SK-N-SH (cell line): ENCODE measurements around the gene PADI2. TPM values are rescaled to one million over a fixed set of nuclear protein-coding genes. Genes with fewer than 3 reads are reported as not detected.

ENCODE experiments used
- CTCF ChIA-PET: fragments of 300-600, 350-600 bp; formaldehyde crosslinking; extraction: SDS; loops from one replicate; lab custom pipeline; 2021; lab: Yijun Ruan, JAX
- POLR2A ChIA-PET: fragments of 350-600 bp; sonication (Branson Sonifier 250); formaldehyde crosslinking; extraction: SDS; loops from one replicate; lab custom pipeline; 2020; ENCODE audit warnings: antibody characterized with exemption, inconsistent platforms; lab: Yijun Ruan, JAX
- DNase-seq: peaks from one replicate; pipeline ENCODE4 v3.0.0; 2012
- H2AFZ ChIP-seq: fragments of 200-600 bp; sonication (generic); 2 replicates; pipeline ENCODE4 v1.8.1; 2016; ENCODE audit warnings: antibody characterized with exemption, mild to moderate bottlenecking, low read depth
- H3F3A ChIP-seq: fragments of 200-600 bp; sonication (generic); replicated peaks from 2 replicates; pipeline ENCODE3; 2016; ENCODE audit warnings: antibody characterized with exemption, mild to moderate bottlenecking; ENCODE audit not compliant: insufficient read depth
- H3K27ac ChIP-seq, 2 experiments: fragments of 200-500 bp in 1 of 2; fragments of 200-600 bp in 1 of 2; sonication (Bioruptor generic) in 1 of 2; sonication (generic), shearing (Covaris generic) in 1 of 2; 2 replicates each; pipeline versions ENCODE4 v1.5.1 to v1.6.1; 2014 to 2016; ENCODE audit warnings: low read depth in 2 of 2, inconsistent platforms in 1 of 2, low read length in 1 of 2, mild to moderate bottlenecking in 1 of 2, mixed read lengths in 1 of 2
- H3K27me3 ChIP-seq: fragments of 200-600 bp; sonication (generic), shearing (Covaris generic); 2 replicates; pipeline ENCODE4 v1.6.1; 2016; ENCODE audit warnings: mixed run types; ENCODE audit not compliant: insufficient read depth
- H3K36me3 ChIP-seq, 2 experiments: fragments of 200-500 bp in 1 of 2; fragments of 200-600 bp in 1 of 2; sonication (Bioruptor generic) in 1 of 2; sonication (generic) in 1 of 2; replicated peaks in 1 of 2; 2 replicates each; pipeline versions ENCODE3 to v1.5.1; 2014 to 2016; ENCODE audit warnings: low read length in 1 of 2, mild to moderate bottlenecking in 1 of 2; ENCODE audit not compliant: insufficient read depth in 2 of 2, control insufficient read depth in 1 of 2
- H3K4me1 ChIP-seq, 2 experiments: fragments of 200-500 bp in 1 of 2; fragments of 200-600 bp in 1 of 2; sonication (Bioruptor generic) in 1 of 2; sonication (generic), shearing (Covaris generic) in 1 of 2; 2 replicates each; pipeline versions ENCODE4 v1.5.1 to v1.6.1; 2014 to 2016; ENCODE audit warnings: low read depth in 1 of 2, low read length in 1 of 2, mixed run types in 1 of 2; ENCODE audit not compliant: insufficient read depth in 2 of 2, control insufficient read depth in 1 of 2
- H3K4me2 ChIP-seq: fragments of 200-600 bp; sonication (generic), shearing (Covaris generic); 2 replicates; pipeline ENCODE4 v1.6.1; 2017; ENCODE audit warnings: mixed run types
- H3K4me3 ChIP-seq, 2 experiments: fragments of 200-500 bp in 1 of 2; fragments of 200-600 bp in 1 of 2; sonication (Bioruptor generic) in 1 of 2; sonication (generic), shearing (Covaris generic) in 1 of 2; 2 replicates each; pipeline versions ENCODE4 v1.5.1 to v1.8.1; 2014 to 2016; ENCODE audit warnings: low read depth in 2 of 2, inconsistent platforms in 1 of 2, low read length in 1 of 2, mild to moderate bottlenecking in 1 of 2, mixed read lengths in 1 of 2, moderate library complexity in 1 of 2
- H3K79me2 ChIP-seq: fragments of 200-600 bp; sonication (generic); 2 replicates; pipeline ENCODE4 v1.8.1; 2017; ENCODE audit warnings: mild to moderate bottlenecking; ENCODE audit not compliant: insufficient read depth
- H3K9ac ChIP-seq: fragments of 200-600 bp; sonication (generic); 2 replicates; pipeline ENCODE4 v1.6.1; 2017; ENCODE audit warnings: mixed run types
- H3K9me2 ChIP-seq: fragments of 200-600 bp; sonication (generic); 2 replicates; pipeline ENCODE4 v1.6.1; 2017; ENCODE audit warnings: mixed run types
- H3K9me3 ChIP-seq: fragments of 200-600 bp; sonication (generic); 2 replicates; pipeline ENCODE4 v1.6.1; 2017; ENCODE audit warnings: mixed run types, mild to moderate bottlenecking, moderate library complexity
- H4K20me1 ChIP-seq: fragments of 200-600 bp; sonication (generic); 2 replicates; pipeline ENCODE4 v1.6.1; 2017; ENCODE audit warnings: mild to moderate bottlenecking, mixed run types; ENCODE audit not compliant: insufficient read depth
- EP300 ChIP-seq, 2 experiments: IDR thresholded peaks; 2 replicates each; pipeline versions ENCODE4 v1.4.0 to v1.6.1; 2012; ENCODE audit warnings: borderline replicate concordance in 1 of 2, low read depth in 1 of 2, low read length in 1 of 2
- EZH2phosphoT487 ChIP-seq: fragments of 200-600 bp; sonication (generic); IDR thresholded peaks from 2 replicates; pipeline ENCODE4 v1.6.1; 2017; ENCODE audit warnings: low read depth, mixed run types, mild to moderate bottlenecking, antibody characterized with exemption, moderate library complexity, borderline replicate concordance
- FOSL2 ChIP-seq: IDR thresholded peaks from 2 replicates; pipeline ENCODE4 v1.4.0; 2012; ENCODE audit warnings: low read depth, mild to moderate bottlenecking, moderate library complexity, borderline replicate concordance
- FOXJ3 ChIP-seq: sonication (generic); formaldehyde crosslinking; IDR thresholded peaks from 2 replicates; pipeline ENCODE4 v1.5.1; 2020; ENCODE audit warnings: mild to moderate bottlenecking, missing genetic modification reagents
- GABPA ChIP-seq: IDR thresholded peaks from 2 replicates; pipeline ENCODE4 v1.4.0; 2012; ENCODE audit warnings: low read depth, mild to moderate bottlenecking
- JUND ChIP-seq: IDR thresholded peaks from 2 replicates; pipeline ENCODE4 v1.4.0; 2012
- MAX ChIP-seq: IDR thresholded peaks from 2 replicates; pipeline ENCODE4 v1.4.0; 2012; ENCODE audit warnings: low read depth
- MEF2A ChIP-seq: IDR thresholded peaks from 2 replicates; pipeline ENCODE4 v1.4.0; 2012; ENCODE audit warnings: low read depth, borderline replicate concordance
- MXI1 ChIP-seq: IDR thresholded peaks from 2 replicates; pipeline ENCODE4 v1.6.1; 2012; ENCODE audit warnings: mild to moderate bottlenecking, low read depth, low read length, improper control_type of control experiment
- PBX3 ChIP-seq: IDR thresholded peaks from 2 replicates; pipeline ENCODE4; 2012
- POLR2AphosphoS5 ChIP-seq: IDR thresholded peaks from 2 replicates; pipeline ENCODE4 v1.6.1; 2012; ENCODE audit warnings: low read depth, low read length
- RAD21 ChIP-seq: IDR thresholded peaks from 2 replicates; pipeline ENCODE4 v1.6.1; 2012; ENCODE audit warnings: mild to moderate bottlenecking, low read length
- RCOR1 ChIP-seq: fragments of 150-350 bp; IDR thresholded peaks from 2 replicates; pipeline ENCODE4 v1.6.1; 2017; ENCODE audit warnings: antibody characterized with exemption, low read length
- RFX5 ChIP-seq: IDR thresholded peaks from 2 replicates; pipeline ENCODE4 v1.6.1; 2012; ENCODE audit warnings: mild to moderate bottlenecking, improper control_type of control experiment, low read length
- TCF12 ChIP-seq: IDR thresholded peaks from 2 replicates; pipeline ENCODE4 v1.4.0; 2012
- USF1 ChIP-seq: IDR thresholded peaks from 2 replicates; pipeline ENCODE4 v1.4.0; 2012; ENCODE audit warnings: low read depth, borderline replicate concordance
- USF2 ChIP-seq: fragments of 150-350 bp; IDR thresholded peaks from 2 replicates; pipeline ENCODE4 v1.6.1; 2017; ENCODE audit warnings: antibody characterized with exemption, low read length, low read depth, borderline replicate concordance
- ZBTB33 ChIP-seq: IDR thresholded peaks from 2 replicates; pipeline ENCODE4 v1.4.0; 2012; ENCODE audit warnings: low read depth, borderline replicate concordance
- WGBS: methylation state at CpG from one replicate; pipeline ENCODE4 v1.1.6; 2017; ENCODE audit warnings: low lambda C conversion rate; 5-methylcytosine and 5-hydroxymethylcytosine counted together
- polyA plus RNA-seq, 3 experiments: library from polyadenylated mRNA; depleted of rRNA; stranded (reverse); fragments of >200 nt; gene quantifications; 2 replicates each; pipeline ENCODE4 v1.2.3, GENCODE V29; 2012

PADI2 gene
- polyA plus RNA-seq, 1 of the 3 experiments (the other 2 are of a cell fraction): 0.58 TPM

GRCh38 chr1:17110555-17110926 is 8.7 kb downstream of the PADI2 start (continued):
- no peak for TF ChIP-seq JUND
- no peak for TF ChIP-seq USF2
- no peak for TF ChIP-seq EP300 (IDR thresholded peaks at IDR 0.05; ENCODE audit: borderline replicate concordance in 1 of 2, low read depth in 1 of 2, low read length in 1 of 2)

- Histone ChIP-seq H3K27ac (no peak overlapping the region), H3K36me3 (no peaks in the 10 kb centered on the region), H3K4me3 (no peak overlapping the region), H3K9me2 (no peaks in the 10 kb centered on the region), H2AFZ (no peak overlapping the region), H3K79me2 (no peaks in the 10 kb centered on the region), H3K4me1 (peaks cover 0 to 5% of the 10 kb centered on the region in 2 experiments; a peak in 1 of 4 replicates), H3F3A (no peaks in the 10 kb centered on the region), H3K9me3 (no peaks in the 10 kb centered on the region), H3K27me3 (no peaks in the 10 kb centered on the region), H4K20me1 (no peaks in the 10 kb centered on the region), H3K9ac (no peak overlapping the region), H3K4me2 (no peak overlapping the region)
- ChIA-PET POLR2A (no interaction called here), CTCF (interaction anchor here (1.4 to 2.6 kb wide), 2 partner anchors 16 to 127 kb away, joined by 4 to 12 read pairs; no protein-coding TSS in a partner anchor)
- WGBS: 79% methylated on average over 5 of the region's 5 CpGs
- no peak for TF ChIP-seq FOSL2
- no peak for TF ChIP-seq PBX3
- no peak for TF ChIP-seq USF1
- no peak for DNase-seq
Measured at GRCh38 chr1:17109892-17110554, 9.2 kb downstream of the PADI2 start.

GRCh38 chr1:17108786-17109185 is 10.5 kb downstream of the PADI2 start:
- no peak for DNase-seq
- Histone ChIP-seq H3K4me1 (peaks cover 0 to 5% of the 10 kb centered on the region in 2 experiments; a peak in 1 of 4 replicates), H3K4me2 (no peak overlapping the region), H3K36me3 (no peaks in the 10 kb centered on the region), H3K79me2 (no peaks in the 10 kb centered on the region), H3K27ac (no peak overlapping the region), H3K9me2 (no peaks in the 10 kb centered on the region), H3K27me3 (no peaks in the 10 kb centered on the region), H2AFZ (no peak overlapping the region), H3K9me3 (no peaks in the 10 kb centered on the region), H3F3A (no peaks in the 10 kb centered on the region), H4K20me1 (no peaks in the 10 kb centered on the region), H3K4me3 (no peak overlapping the region), H3K9ac (no peak overlapping the region)
- CTCF ChIA-PET: interaction anchor here (0.9 to 2.6 kb wide), 3 partner anchors 17 to 128 kb away, joined by 3 to 12 read pairs (median 4); no protein-coding TSS in a partner anchor
- TF ChIP-seq MEF2A (no peak), POLR2AphosphoS5 (no peak), ZBTB33 (no peak), MAX (no peak), FOSL2 (no peak), RCOR1 (no peak), USF2 (no peak), EZH2phosphoT487 (no peak), RAD21 (no peak), FOXJ3 (CRISPR knock-in tag) (no peak), MXI1 (no peak), RFX5 (no peak), EP300 (IDR thresholded peaks at IDR 0.05; ENCODE audit: borderline replicate concordance in 1 of 2, low read depth in 1 of 2, low read length in 1 of 2) (no peak), GABPA (no peak), TCF12 (no peak)
- 79% methylated on average over 1 of the region's 1 CpG for WGBS
- POLR2A ChIA-PET: no interaction called here
